ENCODE measurements around the gene MRPL32. TPM values are rescaled to one million over a fixed set of nuclear protein-coding genes. Genes with fewer than 3 reads are reported as not detected.
A peak's percentile ranks its signal among the peaks of the same experiment; 100 is the strongest.

Gene MRPL32
- total RNA-seq, 1 donor from 2014 or later: 65.5 TPM

GRCh38 chr7:42934291-42934690 is 2.1 kb downstream of the MRPL32 start:
- Histone ChIP-seq H3K9me3 (replicated peaks) (no peaks in the 10 kb centered on the region), H3K36me3 (peaks cover 44% of the 10 kb centered on the region), H3K27me3 (ENCODE audit: low read depth) (no peaks in the 10 kb centered on the region), H3K4me3 (no peak overlapping the region), H3K4me1 (peaks cover 55% of the 10 kb centered on the region), H3K27ac (replicated peaks) (no peak overlapping the region)
- intact Hi-C loops (cut with micrococcal nuclease): no loop called here
- DNase-seq: no peak
- no peak for TF ChIP-seq CTCF (IDR thresholded peaks at IDR 0.05; ENCODE audit: borderline replicate concordance)

GRCh38 chr7:42935861-42936260 is 3.7 kb downstream of the MRPL32 start:
- Histone ChIP-seq H3K9me3 (replicated peaks) (no peaks in the 10 kb centered on the region), H3K4me3 (no peak overlapping the region), H3K27me3 (ENCODE audit: low read depth) (no peaks in the 10 kb centered on the region), H3K4me1 (peaks cover 39% of the 10 kb centered on the region), H3K36me3 (peaks cover 51% of the 10 kb centered on the region), H3K27ac (replicated peaks) (no peak overlapping the region)
- intact Hi-C loops (cut with micrococcal nuclease): no loop called here
- no peak for TF ChIP-seq CTCF (IDR thresholded peaks at IDR 0.05; ENCODE audit: borderline replicate concordance)
- DNase-seq: no peak

- H3K27ac ChIP-seq (replicated peaks): no peak overlapping the region
- H3K4me1 ChIP-seq: peaks cover 6% of the 10 kb centered on the region
- H3K36me3 ChIP-seq: peaks cover 51% of the 10 kb centered on the region
- no peaks in the 10 kb centered on the region for H3K9me3 ChIP-seq (replicated peaks)
- no peak overlapping the region for H3K4me3 ChIP-seq
- DNase-seq: no peak
- no peaks in the 10 kb centered on the region for H3K27me3 ChIP-seq (ENCODE audit: low read depth)
- intact Hi-C loops (cut with micrococcal nuclease): loop anchor here (5.0 to 10.0 kb wide), 2 partner anchors 168 to 325 kb away; no protein-coding TSS in a partner anchor
- no peak for TF ChIP-seq CTCF (IDR thresholded peaks at IDR 0.05; ENCODE audit: borderline replicate concordance)
Measured at GRCh38 chr7:42939457-42940240, 7.5 kb downstream of the MRPL32 start.

GRCh38 chr7:42940985-42941847 is 9.0 kb downstream of the MRPL32 start:
- Histone ChIP-seq H3K4me3 (no peak overlapping the region), H3K27ac (replicated peaks) (no peak overlapping the region), H3K9me3 (replicated peaks) (no peaks in the 10 kb centered on the region), H3K27me3 (ENCODE audit: low read depth) (no peaks in the 10 kb centered on the region), H3K4me1 (no peaks in the 10 kb centered on the region), H3K36me3 (peaks cover 37% of the 10 kb centered on the region)
- TF ChIP-seq CTCF (IDR thresholded peaks at IDR 0.05; ENCODE audit: borderline replicate concordance): peak; percentile 90
- DNase-seq: peak; percentile 74
- intact Hi-C loops (cut with micrococcal nuclease): loop anchor here (5.0 to 10.0 kb wide), 2 partner anchors 166 to 324 kb away; no protein-coding TSS in a partner anchor

- no peak for DNase-seq
- no peaks in the 10 kb centered on the region for H3K27me3 ChIP-seq (ENCODE audit: low read depth)
- no peak for TF ChIP-seq CTCF (IDR thresholded peaks at IDR 0.05; ENCODE audit: borderline replicate concordance)
- no peaks in the 10 kb centered on the region for H3K4me1 ChIP-seq
- H3K27ac ChIP-seq (replicated peaks): no peak overlapping the region
- intact Hi-C loops (cut with micrococcal nuclease): loop anchor here (10.0 kb wide), 1 partner anchor 319 kb away; no protein-coding TSS in a partner anchor
- H3K36me3 ChIP-seq: no peaks in the 10 kb centered on the region
- no peak overlapping the region for H3K4me3 ChIP-seq
- H3K9me3 ChIP-seq (replicated peaks): no peaks in the 10 kb centered on the region
Measured at GRCh38 chr7:42945821-42946626, 13.8 kb downstream of the MRPL32 start.
